ENCODE measurements around the gene GULP1.

DNA sequence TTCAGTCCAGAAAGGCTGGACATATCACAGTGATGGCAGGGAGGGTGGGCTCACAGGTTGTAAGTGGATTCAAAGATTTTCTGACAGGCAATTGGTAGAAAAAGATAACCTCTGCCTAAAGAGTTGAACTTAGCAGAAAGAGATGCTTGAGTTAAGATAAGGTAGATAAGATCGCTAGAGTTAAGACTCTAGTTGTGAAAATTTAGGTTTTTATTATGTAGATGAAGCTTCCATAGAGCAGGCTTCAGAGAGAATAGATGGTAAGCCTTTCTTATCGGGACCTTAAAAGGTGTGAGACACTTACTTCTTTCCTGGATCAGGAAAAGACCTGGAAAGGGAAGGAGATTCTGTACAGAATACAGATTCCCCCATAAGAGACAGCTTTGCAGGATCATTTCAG lies 134.4 kb downstream of the GULP1 start:
- TF ChIP-seq, protein P1, sequence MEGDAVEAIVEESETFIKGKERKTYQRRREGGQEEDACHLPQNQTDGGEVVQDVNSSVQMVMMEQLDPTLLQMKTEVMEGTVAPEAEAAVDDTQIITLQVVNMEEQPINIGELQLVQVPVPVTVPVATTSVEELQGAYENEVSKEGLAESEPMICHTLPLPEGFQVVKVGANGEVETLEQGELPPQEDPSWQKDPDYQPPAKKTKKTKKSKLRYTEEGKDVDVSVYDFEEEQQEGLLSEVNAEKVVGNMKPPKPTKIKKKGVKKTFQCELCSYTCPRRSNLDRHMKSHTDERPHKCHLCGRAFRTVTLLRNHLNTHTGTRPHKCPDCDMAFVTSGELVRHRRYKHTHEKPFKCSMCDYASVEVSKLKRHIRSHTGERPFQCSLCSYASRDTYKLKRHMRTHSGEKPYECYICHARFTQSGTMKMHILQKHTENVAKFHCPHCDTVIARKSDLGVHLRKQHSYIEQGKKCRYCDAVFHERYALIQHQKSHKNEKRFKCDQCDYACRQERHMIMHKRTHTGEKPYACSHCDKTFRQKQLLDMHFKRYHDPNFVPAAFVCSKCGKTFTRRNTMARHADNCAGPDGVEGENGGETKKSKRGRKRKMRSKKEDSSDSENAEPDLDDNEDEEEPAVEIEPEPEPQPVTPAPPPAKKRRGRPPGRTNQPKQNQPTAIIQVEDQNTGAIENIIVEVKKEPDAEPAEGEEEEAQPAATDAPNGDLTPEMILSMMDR (IDR thresholded peaks at IDR 0.05 in 8 of 11, conservative IDR thresholded peaks at IDR 0.05 in 3 of 11), result no peak
- TF ChIP-seq POLR2A (IDR thresholded peaks at IDR 0.05), result no peak

All from spleen (tissue), 7 donors.